Measurements from ENCODE around the gene LRRFIP1.

- no peak for TF ChIP-seq POLR2A (IDR thresholded peaks at IDR 0.05; ENCODE audit: low read length)
- no peak for TF ChIP-seq CTCF (IDR thresholded peaks at IDR 0.05)
- TF ChIP-seq REST (IDR thresholded peaks at IDR 0.05): no peak
- TF ChIP-seq EP300 (IDR thresholded peaks at IDR 0.05): no peak
- TF ChIP-seq KDM1A (IDR thresholded peaks at IDR 0.05; ENCODE audit: low read depth): no peak
- no peak for TF ChIP-seq NR3C1 (IDR thresholded peaks at IDR 0.05)
- TF ChIP-seq CEBPB (IDR thresholded peaks at IDR 0.05): no peak
- TF ChIP-seq POLR2AphosphoS2 (conservative IDR thresholded peaks at IDR 0.05; ENCODE audit: low read length): no peak
- no peak for TF ChIP-seq JUNB (IDR thresholded peaks at IDR 0.05)
- no peak for TF ChIP-seq RAD21 (conservative IDR thresholded peaks at IDR 0.05 in 1 of 2, IDR thresholded peaks at IDR 0.05 in 1 of 2)
- TF ChIP-seq HOXA7 (CRISPR knock-in tag; IDR thresholded peaks at IDR 0.05): no peak
- no peak for TF ChIP-seq ELK1 (IDR thresholded peaks at IDR 0.05; ENCODE audit: low read depth, low read length)
Measured at GRCh38 chr2:237597196-237598145, 29.9 kb upstream of the LRRFIP1 start.

All from A549 (cell line).